ENCODE data around the gene CHN1. TPM values are rescaled to one million over a fixed set of nuclear protein-coding genes. Genes with fewer than 3 reads are reported as not detected.

Gene CHN1
- total RNA-seq, 6 donors from 2014 or later = 7.2 to 27.1 (median 11.0) TPM

- Histone ChIP-seq H3K27me3 (no peaks in the 10 kb centered on the region), H3K36me3 (no peaks in the 10 kb centered on the region), H3K9me3 (no peaks in the 10 kb centered on the region), H3K4me1 (no peaks in the 10 kb centered on the region), H3K27ac (no peak overlapping the region), H3K4me3 (no peak overlapping the region)
- ATAC-seq (ENCODE audit: low FRiP score in 2 of 2) = peak; percentile 47 to 54
- TF ChIP-seq EP300 (IDR thresholded peaks at IDR 0.05) (no peak), CTCF (IDR thresholded peaks at IDR 0.05) (peak in 2 of 6 experiments; percentile 12 to 14), POLR2AphosphoS5 (IDR thresholded peaks at IDR 0.05) (no peak)
- no peak for DNase-seq
- WGBS, 2 donors = 73 to 74% methylated on average over 5 of the region's 5 CpGs
Measured at GRCh38 chr2:175030380-175031271, 25.4 kb upstream of the CHN1 start.

- TF ChIP-seq POLR2A (IDR thresholded peaks at IDR 0.05) = no peak
- no peak for TF ChIP-seq POLR2AphosphoS5 (IDR thresholded peaks at IDR 0.05)
- TF ChIP-seq CTCF (IDR thresholded peaks at IDR 0.05) = no peak
- no peak for TF ChIP-seq EP300 (IDR thresholded peaks at IDR 0.05)
- H3K4me3 ChIP-seq = no peak overlapping the region
- WGBS, 2 donors = 86 to 91% methylated on average over 3 of the region's 3 CpGs
- H3K36me3 ChIP-seq = no peaks in the 10 kb centered on the region
- DNase-seq = no peak
- no peaks in the 10 kb centered on the region for H3K27me3 ChIP-seq
- H3K27ac ChIP-seq = peak overlapping the region; percentile 45 to 67 (median 54)
- no peak for ATAC-seq (ENCODE audit: low FRiP score in 2 of 2)
- H3K9me3 ChIP-seq = no peaks in the 10 kb centered on the region
- no peaks in the 10 kb centered on the region for H3K4me1 ChIP-seq
Measured at GRCh38 chr2:175027755-175028154, 22.6 kb upstream of the CHN1 start.

- Histone ChIP-seq H3K4me1 (no peaks in the 10 kb centered on the region), H3K27me3 (no peaks in the 10 kb centered on the region), H3K9me3 (no peaks in the 10 kb centered on the region), H3K4me3 (no peak overlapping the region), H3K36me3 (no peaks in the 10 kb centered on the region), H3K27ac (no peak overlapping the region)
- no peak for DNase-seq
- TF ChIP-seq POLR2A (IDR thresholded peaks at IDR 0.05) = no peak
- no peak for TF ChIP-seq POLR2AphosphoS5 (IDR thresholded peaks at IDR 0.05)
- no peak for TF ChIP-seq CTCF (IDR thresholded peaks at IDR 0.05)
- TF ChIP-seq EP300 (IDR thresholded peaks at IDR 0.05) = no peak
- ATAC-seq (ENCODE audit: low FRiP score in 2 of 2) = no peak
- 88 to 89% methylated on average over 2 of the region's 2 CpGs for WGBS, 2 donors
Measured at GRCh38 chr2:175026385-175026784, 21.2 kb upstream of the CHN1 start.

- DNase-seq (no peak), ATAC-seq (ENCODE audit: low FRiP score in 2 of 2) (no peak)
- Histone ChIP-seq H3K27me3 (no peaks in the 10 kb centered on the region), H3K9me3 (no peaks in the 10 kb centered on the region), H3K4me3 (no peak overlapping the region), H3K4me1 (no peaks in the 10 kb centered on the region), H3K36me3 (no peaks in the 10 kb centered on the region), H3K27ac (no peak overlapping the region)
- 75 to 87% methylated on average over 1 of the region's 1 CpG for WGBS, 2 donors
- TF ChIP-seq CTCF (IDR thresholded peaks at IDR 0.05) = no peak
- no peak for TF ChIP-seq POLR2AphosphoS5 (IDR thresholded peaks at IDR 0.05)
- no peak for TF ChIP-seq EP300 (IDR thresholded peaks at IDR 0.05)
- no peak for TF ChIP-seq POLR2A (IDR thresholded peaks at IDR 0.05)
Measured at GRCh38 chr2:175025946-175026345, 20.8 kb upstream of the CHN1 start.

- H3K36me3 ChIP-seq = no peaks in the 10 kb centered on the region
- DNase-seq (no peak), ATAC-seq (ENCODE audit: low FRiP score in 2 of 2) (no peak)
- H3K4me1 ChIP-seq = no peaks in the 10 kb centered on the region
- no peak overlapping the region for H3K27ac ChIP-seq
- no peak for TF ChIP-seq POLR2A (IDR thresholded peaks at IDR 0.05)
- TF ChIP-seq CTCF (IDR thresholded peaks at IDR 0.05) = no peak
- TF ChIP-seq EP300 (IDR thresholded peaks at IDR 0.05) = no peak
- no peak for TF ChIP-seq POLR2AphosphoS5 (IDR thresholded peaks at IDR 0.05)
- 88 to 98% methylated on average over 3 of the region's 3 CpGs for WGBS, 2 donors
- H3K27me3 ChIP-seq = no peaks in the 10 kb centered on the region
- no peak overlapping the region for H3K4me3 ChIP-seq
- H3K9me3 ChIP-seq = no peaks in the 10 kb centered on the region
Measured at GRCh38 chr2:175025233-175025632, 20.1 kb upstream of the CHN1 start.

Measured in upper lobe of left lung (tissue), 6 donors.